Fibroblast of skin of back (primary cell): Measurements from ENCODE around the gene MORN4.
"Not testable (repeated sequence)": the region's sequence is repeated elsewhere in the genome, so short reads cannot be mapped to it uniquely, and the experiment has no call there.

ENCODE experiments used
- DNase-seq: peaks from one replicate; pipeline ENCODE4 v3.0.0-alpha.2; 2013

Gene MORN4

GRCh38 chr10:97596101-97597082, 36.9 kb downstream of the MORN4 start:
- DNase-seq, result peak; percentile 94

DNA sequence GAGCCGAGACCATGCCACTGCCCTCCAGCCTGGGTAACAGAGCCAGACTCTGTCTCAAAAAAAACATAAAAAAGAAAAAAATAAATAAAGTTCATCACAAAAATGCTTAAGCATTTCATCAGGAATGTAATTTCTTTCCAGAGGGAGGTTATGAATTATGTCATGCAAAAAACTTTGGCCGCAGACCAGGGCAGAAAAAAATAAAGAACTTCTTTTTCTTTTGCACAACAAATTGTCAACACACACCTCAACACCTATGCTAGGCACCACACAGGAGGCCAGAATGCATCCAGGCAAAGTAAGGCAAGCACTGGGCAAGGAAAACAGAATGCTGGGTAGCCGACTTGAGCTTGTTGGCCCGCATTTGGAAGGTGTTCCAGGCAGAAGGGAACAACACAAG, 39.9 kb downstream of the MORN4 start:
- peak; percentile 62 for DNase-seq

DNA sequence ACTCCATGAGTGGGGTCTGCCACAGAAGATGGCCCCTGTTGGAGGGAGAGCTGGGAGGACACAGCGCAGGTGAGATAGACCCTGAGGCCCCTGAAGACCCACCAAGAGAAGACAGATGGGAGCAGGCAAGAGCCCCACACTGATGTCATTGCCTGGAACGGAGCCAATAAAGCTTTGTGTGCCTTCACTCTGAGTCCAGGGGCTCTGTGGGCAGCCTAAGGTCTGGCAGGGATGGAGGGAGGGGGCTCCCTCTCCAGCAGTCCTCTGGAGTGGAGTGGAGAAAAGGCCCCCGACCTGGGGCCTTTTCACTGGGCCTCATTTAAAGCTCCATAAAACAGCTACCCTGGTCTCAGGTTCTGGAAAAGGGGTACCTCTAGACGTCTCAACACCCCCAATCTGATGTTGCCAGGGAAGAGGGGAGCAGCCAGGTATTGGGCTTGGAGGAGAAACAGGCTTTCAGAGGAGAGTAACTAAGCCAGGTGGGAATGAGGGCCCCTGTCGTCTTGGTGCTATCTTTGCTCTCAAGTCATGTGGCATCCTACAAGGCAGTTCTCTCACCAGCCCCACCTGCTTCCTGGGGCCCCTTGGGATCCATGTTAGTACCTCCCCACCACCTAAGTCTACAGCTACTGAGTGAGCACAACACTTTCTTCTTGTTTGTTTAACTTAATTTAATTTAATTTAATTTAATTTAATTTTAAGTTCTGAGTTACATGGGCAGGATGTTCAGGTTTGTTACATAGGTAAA, 42.4 kb downstream of the MORN4 start:
- DNase-seq, result no peak

DNA sequence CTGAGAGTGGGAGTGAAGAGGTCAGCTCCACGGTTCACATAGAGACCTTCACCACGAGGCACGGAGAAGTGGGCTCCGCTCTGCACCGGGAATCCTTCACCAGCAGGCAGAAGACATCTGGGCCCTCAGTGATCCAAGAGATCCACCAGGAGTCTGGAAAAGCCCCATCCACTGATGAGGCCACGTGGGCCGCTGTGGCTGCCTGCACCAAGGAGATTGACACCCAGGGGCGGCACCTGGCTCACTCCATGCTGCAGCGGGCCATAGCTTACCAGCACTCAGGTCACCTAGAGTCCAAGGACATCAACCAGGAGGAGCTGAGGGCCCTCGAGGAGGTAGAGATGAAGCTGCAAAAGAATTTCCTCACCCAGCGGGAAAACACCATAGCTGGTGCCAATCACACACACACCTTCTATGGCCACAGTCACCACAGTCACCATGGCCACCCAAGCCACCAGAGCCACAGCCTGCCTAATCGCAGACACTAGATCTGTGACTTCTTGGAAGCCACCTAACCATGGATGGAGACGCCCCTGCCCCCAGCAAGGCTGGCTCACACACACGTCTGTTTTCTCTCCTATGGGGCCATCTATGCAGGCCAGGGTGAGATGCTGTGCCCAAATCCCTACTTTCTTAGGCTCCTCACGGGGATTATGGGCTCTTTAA, 43.1 kb downstream of the MORN4 start:
- no peak for DNase-seq

- DNase-seq, result no peak
Observed at GRCh38 chr10:97589479-97589878, 43.8 kb downstream of the MORN4 start, which contains the start of gene C10orf62. C10orf62 (plus strand) TSS chr10:97589721; CDS start chr10:97589898, 177 bp downstream.

DNA sequence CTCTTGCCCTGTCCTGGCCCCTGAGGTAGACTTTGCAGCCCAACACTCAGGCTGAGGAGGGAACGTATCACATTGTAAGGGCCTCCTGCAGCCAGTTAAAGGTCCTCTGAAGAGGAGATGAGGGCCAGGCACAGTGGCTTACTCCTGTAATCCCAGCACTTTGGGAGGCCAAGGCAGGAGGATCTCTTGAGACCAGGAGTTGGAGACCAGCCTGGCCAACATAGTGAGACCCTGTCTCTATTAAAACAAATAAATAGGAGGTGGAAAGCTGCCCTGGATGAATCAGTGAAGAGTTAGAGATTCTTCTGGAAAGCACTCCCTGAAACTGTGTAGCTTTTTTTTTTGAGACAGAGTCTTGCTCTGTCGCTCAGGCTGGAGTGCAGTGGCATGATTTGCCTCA, 46.1 kb downstream of the MORN4 start:
- no peak for DNase-seq

GRCh38 chr10:97585439-97585811, 47.9 kb downstream of the MORN4 start:
- no peak for DNase-seq

- no peak for DNase-seq
Observed at GRCh38 chr10:97584798-97585438, 48.4 kb downstream of the MORN4 start.

GRCh38 chr10:97584060-97584797, 49.1 kb downstream of the MORN4 start, which contains the start of gene HOGA1:
HOGA1 (plus strand) TSS chr10:97584389; CDS start chr10:97584704, 315 bp downstream.
- DNase-seq, result peak; percentile 70

- DNase-seq, result no peak
Observed at GRCh38 chr10:97583476-97583875, 49.8 kb downstream of the MORN4 start.

GRCh38 chr10:97582169-97582568, 51.1 kb downstream of the MORN4 start:
- no peak for DNase-seq

GRCh38 chr10:97580421-97581367, 52.6 kb downstream of the MORN4 start:
- no peak for DNase-seq

GRCh38 chr10:97578171-97578844, 55.0 kb downstream of the MORN4 start:
- DNase-seq, result no peak

DNA sequence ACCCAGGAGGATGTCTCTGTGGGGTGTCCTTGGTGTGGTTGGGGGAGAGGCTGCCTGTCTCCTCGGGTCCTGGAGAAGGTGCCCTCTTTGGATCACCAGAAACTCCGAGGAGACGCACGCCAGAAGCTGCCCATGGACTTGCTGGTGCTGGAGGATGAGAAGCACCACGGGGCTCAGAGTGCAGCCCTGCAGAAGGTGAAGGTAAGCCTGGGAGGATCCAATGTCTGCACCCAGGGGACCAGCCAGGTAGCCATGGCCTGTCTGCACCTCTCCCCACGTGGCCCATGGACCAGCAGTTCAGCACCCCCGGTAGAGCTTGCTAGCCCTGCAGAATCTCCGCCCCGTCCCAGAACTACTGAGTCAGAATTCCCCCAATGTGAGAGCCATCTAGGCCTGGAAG, 55.6 kb downstream of the MORN4 start:
- DNase-seq, result no peak

- DNase-seq, result not testable (repeated sequence)
Observed at GRCh38 chr10:97576487-97576886, 56.8 kb downstream of the MORN4 start.

DNA sequence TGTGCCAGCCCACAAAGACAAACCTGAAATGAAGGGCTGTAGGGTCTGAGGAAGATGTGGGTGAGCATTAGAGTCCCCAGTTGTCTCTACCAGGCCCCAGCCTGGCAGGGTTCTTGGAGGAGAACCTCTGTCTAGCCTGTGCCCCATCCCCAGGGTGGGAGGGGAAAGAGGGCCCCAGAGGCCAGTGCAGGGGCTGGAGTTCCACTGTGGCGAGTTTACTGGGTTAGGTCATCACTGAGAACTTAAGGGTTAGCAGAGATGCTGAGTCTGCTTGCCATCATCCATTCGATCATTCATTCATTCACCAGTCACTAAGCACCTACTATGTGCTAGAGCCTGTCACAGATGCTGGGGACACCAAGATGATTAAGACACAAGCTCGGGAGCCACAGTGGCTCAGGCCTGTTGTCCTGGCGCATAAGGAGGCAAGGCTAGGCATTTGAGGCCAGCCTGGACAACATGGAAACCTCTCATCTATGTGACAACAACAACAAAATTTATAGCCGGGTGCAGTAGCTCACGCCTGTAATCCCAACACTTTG, 58.1 kb downstream of the MORN4 start:
- DNase-seq, result peak; percentile 44

- DNase-seq, result peak; percentile 92
Observed at GRCh38 chr10:97574374-97575126, 58.8 kb downstream of the MORN4 start.

DNA sequence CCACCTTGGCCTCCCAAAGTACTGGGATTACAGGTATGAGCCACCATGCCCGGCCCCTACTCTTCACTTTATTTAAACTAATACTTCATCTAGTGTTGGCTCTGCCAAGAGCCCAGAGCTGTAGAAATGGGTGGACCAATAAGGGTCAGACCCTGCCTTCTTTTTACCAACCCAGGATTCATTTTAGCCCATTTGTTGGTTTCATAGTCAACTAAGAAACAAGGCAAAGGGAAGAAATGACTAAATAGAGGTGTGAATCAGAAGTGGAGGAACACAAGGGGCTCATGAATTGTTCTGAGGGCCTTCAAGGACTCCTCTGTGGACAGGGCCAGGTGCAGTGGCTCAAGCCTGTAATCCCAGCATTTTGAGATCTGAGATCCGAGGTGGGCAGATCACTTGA, 59.6 kb downstream of the MORN4 start:
- no peak for DNase-seq

DNA sequence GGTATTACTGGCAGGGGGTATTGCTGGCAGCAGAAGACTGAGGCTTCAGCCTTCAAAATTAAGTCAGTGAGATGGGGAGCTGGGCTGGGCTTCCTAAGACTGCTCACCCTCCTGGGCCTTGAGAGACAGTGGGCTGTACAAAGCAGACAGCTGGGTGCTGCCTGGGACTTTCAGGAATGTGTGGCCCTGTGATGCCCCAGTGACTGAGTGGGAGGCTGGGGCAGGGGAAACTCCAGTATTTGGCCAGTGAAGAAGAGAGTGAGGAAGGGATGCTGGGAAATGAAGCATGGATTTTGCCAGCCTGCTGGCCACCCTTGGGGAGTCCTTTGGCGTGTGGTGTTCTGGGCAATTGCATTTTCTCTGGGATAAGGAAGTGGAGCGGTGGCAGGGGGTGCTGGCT, 60.3 kb downstream of the MORN4 start:
- peak; percentile 33 for DNase-seq
